ENCODE data around the gene SLC34A3.

GRCh38 chr9:137194388-137194787 is 36.3 kb upstream of the SLC34A3 start:
- TF ChIP-seq, protein P1, sequence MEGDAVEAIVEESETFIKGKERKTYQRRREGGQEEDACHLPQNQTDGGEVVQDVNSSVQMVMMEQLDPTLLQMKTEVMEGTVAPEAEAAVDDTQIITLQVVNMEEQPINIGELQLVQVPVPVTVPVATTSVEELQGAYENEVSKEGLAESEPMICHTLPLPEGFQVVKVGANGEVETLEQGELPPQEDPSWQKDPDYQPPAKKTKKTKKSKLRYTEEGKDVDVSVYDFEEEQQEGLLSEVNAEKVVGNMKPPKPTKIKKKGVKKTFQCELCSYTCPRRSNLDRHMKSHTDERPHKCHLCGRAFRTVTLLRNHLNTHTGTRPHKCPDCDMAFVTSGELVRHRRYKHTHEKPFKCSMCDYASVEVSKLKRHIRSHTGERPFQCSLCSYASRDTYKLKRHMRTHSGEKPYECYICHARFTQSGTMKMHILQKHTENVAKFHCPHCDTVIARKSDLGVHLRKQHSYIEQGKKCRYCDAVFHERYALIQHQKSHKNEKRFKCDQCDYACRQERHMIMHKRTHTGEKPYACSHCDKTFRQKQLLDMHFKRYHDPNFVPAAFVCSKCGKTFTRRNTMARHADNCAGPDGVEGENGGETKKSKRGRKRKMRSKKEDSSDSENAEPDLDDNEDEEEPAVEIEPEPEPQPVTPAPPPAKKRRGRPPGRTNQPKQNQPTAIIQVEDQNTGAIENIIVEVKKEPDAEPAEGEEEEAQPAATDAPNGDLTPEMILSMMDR (conservative IDR thresholded peaks at IDR 0.05; ENCODE audit: low read length): no peak
- no peak for TF ChIP-seq EZH2phosphoT487 (IDR thresholded peaks at IDR 0.05; ENCODE audit: borderline replicate concordance, low read depth, low read length)
